ENCODE data around the gene ORAI3. TPM values are rescaled to one million over a fixed set of nuclear protein-coding genes. Genes with fewer than 3 reads are reported as not detected.

The ORAI3 gene
- total and polyA plus RNA-seq, 2 of the 13 experiments (the other 11 are each of a cell fraction or from before 2014, with no cell fraction given) = 11.4 to 32.0 TPM

DNA sequence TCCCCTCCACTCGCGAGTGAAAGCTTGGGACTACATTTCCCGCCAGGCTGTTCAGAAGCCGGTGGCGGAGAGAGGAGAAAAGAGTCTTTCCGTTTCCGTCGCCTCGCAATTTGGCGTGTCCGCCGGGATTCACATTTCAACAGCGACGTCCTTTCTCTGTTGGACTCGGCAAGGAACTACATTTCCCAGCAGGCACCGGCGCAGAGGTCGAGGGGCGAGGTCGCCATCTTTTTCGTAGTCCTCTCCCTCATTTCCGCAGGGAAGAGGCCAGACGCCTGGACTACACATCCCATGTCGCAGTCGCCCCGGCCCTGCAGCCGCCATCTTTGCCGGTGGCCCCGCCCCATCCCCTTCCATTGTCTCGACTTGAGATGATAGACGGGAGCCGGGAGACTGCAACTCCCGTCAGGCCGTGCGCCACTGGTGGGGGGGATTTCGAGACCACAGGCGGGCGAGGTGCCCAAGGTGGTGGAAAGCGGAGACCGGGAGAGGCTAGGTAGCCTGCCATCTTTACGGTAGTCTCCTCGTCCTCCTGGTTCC lies 26.4 kb upstream of the ORAI3 start (continued):
- peak; percentile 67 for TF ChIP-seq HNF1B (CRISPR knock-in tag; IDR thresholded peaks at IDR 0.05)
- TF ChIP-seq IRF2 (CRISPR knock-in tag; IDR thresholded peaks at IDR 0.05) = peak; percentile 88
- TF ChIP-seq, protein P1, sequence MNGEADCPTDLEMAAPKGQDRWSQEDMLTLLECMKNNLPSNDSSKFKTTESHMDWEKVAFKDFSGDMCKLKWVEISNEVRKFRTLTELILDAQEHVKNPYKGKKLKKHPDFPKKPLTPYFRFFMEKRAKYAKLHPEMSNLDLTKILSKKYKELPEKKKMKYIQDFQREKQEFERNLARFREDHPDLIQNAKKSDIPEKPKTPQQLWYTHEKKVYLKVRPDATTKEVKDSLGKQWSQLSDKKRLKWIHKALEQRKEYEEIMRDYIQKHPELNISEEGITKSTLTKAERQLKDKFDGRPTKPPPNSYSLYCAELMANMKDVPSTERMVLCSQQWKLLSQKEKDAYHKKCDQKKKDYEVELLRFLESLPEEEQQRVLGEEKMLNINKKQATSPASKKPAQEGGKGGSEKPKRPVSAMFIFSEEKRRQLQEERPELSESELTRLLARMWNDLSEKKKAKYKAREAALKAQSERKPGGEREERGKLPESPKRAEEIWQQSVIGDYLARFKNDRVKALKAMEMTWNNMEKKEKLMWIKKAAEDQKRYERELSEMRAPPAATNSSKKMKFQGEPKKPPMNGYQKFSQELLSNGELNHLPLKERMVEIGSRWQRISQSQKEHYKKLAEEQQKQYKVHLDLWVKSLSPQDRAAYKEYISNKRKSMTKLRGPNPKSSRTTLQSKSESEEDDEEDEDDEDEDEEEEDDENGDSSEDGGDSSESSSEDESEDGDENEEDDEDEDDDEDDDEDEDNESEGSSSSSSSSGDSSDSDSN (CRISPR knock-in tag; IDR thresholded peaks at IDR 0.05) = peak; percentile 51; the same call in 1 of the 2 replicates
- no peak for TF ChIP-seq RFX3 (CRISPR knock-in tag; IDR thresholded peaks at IDR 0.05)
- TF ChIP-seq HBP1 (CRISPR knock-in tag; IDR thresholded peaks at IDR 0.05; ENCODE audit: low read depth) = no peak; the same call in 1 of the 2 replicates
- no peak; the same call in 1 of the 2 replicates for TF ChIP-seq RAD21 (CRISPR knock-in tag; IDR thresholded peaks at IDR 0.05)
- TF ChIP-seq ZNF496 (CRISPR knock-in tag; IDR thresholded peaks at IDR 0.05; ENCODE audit: insufficient replicate concordance) = no peak
- peak; percentile 71 for TF ChIP-seq NFYC (CRISPR knock-in tag; IDR thresholded peaks at IDR 0.05)
- TF ChIP-seq XBP1 (CRISPR knock-in tag; IDR thresholded peaks at IDR 0.05) = no peak
- TF ChIP-seq CHD4 (IDR thresholded peaks at IDR 0.05; ENCODE audit: borderline replicate concordance, low read length) = no peak; the same call in 1 of the 2 replicates
- 0 out of 2 replicates have a peak, but pooled peaks have one; percentile 18 for TF ChIP-seq ESRRA (CRISPR knock-in tag; IDR thresholded peaks at IDR 0.05; ENCODE audit: low read depth)
- TF ChIP-seq SKI (IDR thresholded peaks at IDR 0.05; ENCODE audit: partially characterized antibody) = peak; percentile 40
- TF ChIP-seq ZNF747 (CRISPR knock-in tag; IDR thresholded peaks at IDR 0.05; ENCODE audit: borderline replicate concordance) = peak; percentile 11; the same call in 1 of the 2 replicates
- TF ChIP-seq MYC (CRISPR knock-in tag; IDR thresholded peaks at IDR 0.05; ENCODE audit: borderline replicate concordance) = no peak
- TF ChIP-seq TMF1 (CRISPR knock-in tag; IDR thresholded peaks at IDR 0.05; ENCODE audit: low read depth) = peak; percentile 87; the same call in 1 of the 2 replicates
- TF ChIP-seq NCOA2 (CRISPR knock-in tag; IDR thresholded peaks at IDR 0.05) = peak; percentile 11; the same call in 1 of the 2 replicates
- no peak for TF ChIP-seq ZNF337 (CRISPR knock-in tag; IDR thresholded peaks at IDR 0.05; ENCODE audit: borderline replicate concordance, low read depth)
- no peak for TF ChIP-seq MBNL3 (CRISPR knock-in tag; conservative IDR thresholded peaks at IDR 0.05)
- no peak for TF ChIP-seq FLYWCH1 (CRISPR knock-in tag; IDR thresholded peaks at IDR 0.05)
- TF ChIP-seq, protein P2, sequence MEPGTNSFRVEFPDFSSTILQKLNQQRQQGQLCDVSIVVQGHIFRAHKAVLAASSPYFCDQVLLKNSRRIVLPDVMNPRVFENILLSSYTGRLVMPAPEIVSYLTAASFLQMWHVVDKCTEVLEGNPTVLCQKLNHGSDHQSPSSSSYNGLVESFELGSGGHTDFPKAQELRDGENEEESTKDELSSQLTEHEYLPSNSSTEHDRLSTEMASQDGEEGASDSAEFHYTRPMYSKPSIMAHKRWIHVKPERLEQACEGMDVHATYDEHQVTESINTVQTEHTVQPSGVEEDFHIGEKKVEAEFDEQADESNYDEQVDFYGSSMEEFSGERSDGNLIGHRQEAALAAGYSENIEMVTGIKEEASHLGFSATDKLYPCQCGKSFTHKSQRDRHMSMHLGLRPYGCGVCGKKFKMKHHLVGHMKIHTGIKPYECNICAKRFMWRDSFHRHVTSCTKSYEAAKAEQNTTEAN (CRISPR knock-in tag; conservative IDR thresholded peaks at IDR 0.05) = peak; percentile 51
- TF ChIP-seq ZNF501 (CRISPR knock-in tag; IDR thresholded peaks at IDR 0.05) = peak; percentile 37
- no peak for TF ChIP-seq EED (CRISPR knock-in tag; IDR thresholded peaks at IDR 0.05)
- TF ChIP-seq TAF15 (IDR thresholded peaks at IDR 0.05; ENCODE audit: low read depth, low read length, poor library complexity, severe bottlenecking) = no peak
- no peak; the same call in 1 of the 2 replicates for TF ChIP-seq AHR (CRISPR knock-in tag; IDR thresholded peaks at IDR 0.05)
